Left kidney (tissue), 2 donors: ENCODE results near the gene CLINT1. TPM values are rescaled to one million over a fixed set of nuclear protein-coding genes. Genes with fewer than 3 reads are reported as not detected.
A peak's percentile ranks its signal among the peaks of the same experiment; 100 is the strongest.
"Not testable (repeated sequence)": the region's sequence is repeated elsewhere in the genome, so short reads cannot be mapped to it uniquely, and the experiment has no call there.

Source experiments
- DNase-seq: peaks from one replicate; pipeline ENCODE4 v3.0.0-alpha.2; 2013
- polyA plus RNA-seq: library from polyadenylated mRNA; unstranded; fragments of 120-200 nt; gene quantifications from one replicate; pipeline ENCODE4 v1.2.1, GENCODE V29; 2013; ENCODE audit not compliant: insufficient read length

The CLINT1 gene
- polyA plus RNA-seq, 1 donor, result 158 TPM

DNA sequence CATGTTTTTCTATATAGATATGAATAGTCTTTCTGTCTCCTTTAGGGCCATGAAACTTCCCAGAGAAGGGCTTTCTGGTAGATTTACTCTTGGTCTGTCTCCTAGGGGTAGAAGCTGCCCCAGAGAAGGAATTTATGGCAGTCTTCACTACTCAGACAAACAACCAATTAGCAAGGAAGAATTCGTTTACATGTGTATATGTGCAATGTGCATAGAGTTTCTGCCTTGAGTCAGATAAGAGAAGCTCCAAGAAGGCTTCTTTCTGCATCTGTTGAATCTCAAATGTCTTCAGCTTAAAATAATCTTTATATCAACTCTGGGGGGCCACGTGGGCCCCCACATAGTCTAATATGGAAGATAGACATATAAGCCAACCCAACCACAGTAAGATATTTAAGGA lies 7.6 kb upstream of the CLINT1 start:
- no peak for DNase-seq

DNA sequence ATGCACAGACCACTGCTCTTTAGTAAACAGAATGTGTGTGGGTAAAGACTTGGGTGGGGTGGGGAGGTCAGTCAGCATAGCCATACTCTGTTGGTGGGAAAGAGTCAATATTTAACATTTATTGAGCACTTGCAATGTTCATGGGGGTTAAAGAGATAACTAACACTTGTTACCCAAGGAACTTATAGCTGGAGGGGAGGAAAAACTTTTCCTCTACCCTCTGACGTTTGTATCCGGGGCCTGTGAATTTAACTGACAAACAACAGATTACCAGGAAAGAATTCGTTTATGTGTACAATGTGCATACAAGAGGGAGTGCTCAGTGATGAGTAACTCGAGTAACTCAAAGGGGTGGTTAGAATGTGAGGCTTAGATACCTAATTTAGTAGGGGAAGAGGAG lies 6.8 kb upstream of the CLINT1 start:
- no peak for DNase-seq

DNA sequence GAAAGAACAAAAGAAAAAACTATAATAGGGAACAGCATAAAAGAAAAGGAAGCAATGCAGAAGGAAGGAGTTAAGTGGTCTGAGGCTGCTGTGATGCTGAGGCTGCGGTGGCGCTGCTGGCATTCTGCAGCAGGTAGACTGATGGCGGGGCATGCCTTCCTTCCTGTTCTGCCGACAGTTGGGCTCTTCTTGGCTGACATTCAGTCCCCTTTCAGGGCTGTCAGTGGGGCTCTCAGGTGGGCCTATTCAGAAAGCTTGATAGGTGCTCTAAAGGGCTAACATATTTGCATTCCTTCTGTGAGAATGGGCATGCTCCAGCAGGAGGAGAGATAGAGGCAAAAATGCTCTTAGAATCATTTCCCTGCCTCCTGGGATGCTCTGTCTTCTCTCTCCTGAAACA lies 5.1 kb upstream of the CLINT1 start:
- no peak for DNase-seq

DNA sequence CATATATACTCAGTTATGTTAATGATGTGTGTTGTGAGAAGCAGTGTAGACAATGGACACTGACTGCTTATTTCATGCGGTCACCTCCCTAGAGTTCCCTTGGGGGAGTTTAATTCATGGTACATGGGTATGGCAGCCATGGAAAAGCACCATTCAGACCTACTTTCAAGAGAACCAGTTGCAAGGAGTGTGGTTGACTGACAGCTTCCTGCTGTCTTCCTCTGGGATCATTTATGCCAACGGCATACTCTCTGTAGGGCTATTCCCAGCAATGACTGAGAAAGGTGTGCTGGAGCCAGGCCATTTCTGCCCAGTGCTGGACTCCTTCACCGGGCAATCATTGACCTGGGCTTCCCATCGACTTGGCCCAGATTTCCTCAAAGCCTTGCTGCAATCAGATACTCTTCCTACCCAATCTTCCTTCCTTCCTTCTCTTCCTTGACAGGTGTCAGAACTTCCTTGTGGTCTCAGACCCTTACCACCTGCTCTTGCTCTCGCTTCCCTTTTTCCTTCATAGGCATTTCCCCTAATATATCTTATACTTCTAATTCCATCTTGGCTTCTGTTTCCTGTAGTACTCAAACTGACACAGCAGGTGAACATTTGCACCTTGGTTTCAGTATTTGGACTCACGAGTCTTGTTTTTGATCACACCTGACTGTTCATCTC lies 3.4 kb upstream of the CLINT1 start:
- no peak for DNase-seq

DNA sequence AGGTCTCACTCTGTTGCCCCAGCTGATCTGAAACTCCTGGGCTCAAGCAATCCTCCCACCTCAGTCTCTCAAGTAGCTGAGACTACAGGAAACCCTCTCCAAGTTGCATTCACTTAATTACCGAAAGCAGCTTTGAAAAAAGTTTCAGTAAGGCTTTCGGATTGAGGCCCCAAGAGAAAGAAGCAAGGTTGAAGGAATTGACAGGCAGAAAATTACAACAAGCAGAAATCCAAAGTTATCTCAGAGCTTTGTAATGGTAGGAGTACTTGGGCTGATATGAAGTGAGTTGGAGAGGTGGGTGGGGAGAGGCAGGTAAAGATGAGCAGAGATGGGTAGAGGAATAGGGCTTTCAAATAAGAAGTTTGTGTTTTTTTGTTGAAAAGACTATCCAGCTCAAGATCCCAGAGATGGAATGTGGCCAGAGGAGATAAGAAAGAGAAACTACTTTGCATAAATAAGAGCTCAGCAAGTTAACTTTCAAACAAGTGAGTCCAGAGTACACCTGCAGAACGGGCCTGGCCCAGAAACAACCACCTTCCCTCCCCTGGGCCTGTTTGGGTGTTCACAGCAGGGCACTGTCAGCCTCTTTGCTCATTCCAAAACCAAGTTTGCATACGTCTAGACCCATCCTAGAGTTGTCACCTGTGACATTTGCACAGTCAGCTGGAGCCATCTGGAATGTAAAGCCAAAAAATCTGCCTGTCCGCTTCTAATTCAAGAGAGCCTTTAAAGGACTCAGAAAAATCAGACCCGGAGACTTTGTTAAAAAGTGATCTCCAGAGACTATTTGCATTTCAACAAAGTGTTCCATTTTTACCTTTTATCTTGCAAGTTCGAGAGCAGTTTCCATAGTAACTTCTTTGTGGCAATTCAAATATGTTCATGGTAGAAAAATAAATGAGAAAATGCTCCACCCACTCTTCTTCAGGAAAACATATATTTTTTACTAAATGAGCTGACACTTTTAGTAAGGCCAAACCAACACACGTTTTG lies 2.2 kb upstream of the CLINT1 start:
- no peak for DNase-seq

DNA sequence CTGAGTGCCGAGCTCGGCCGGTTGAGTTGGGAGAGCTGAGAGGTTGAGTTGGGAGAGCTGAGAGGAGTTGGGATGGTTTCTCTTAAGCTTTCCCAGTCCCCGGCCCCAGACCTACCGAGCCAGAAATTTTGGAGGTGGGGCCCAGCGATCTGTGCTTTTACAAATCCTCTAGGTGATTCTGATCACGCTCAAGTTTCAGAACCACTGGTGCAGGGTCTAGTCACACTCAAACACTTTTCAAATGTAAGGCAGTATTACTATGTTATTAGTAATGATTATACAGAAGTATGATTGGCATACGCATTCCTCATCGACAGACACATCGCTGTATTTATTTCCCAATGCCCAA lies 256 bp upstream of the CLINT1 start:
- no peak for DNase-seq

DNA sequence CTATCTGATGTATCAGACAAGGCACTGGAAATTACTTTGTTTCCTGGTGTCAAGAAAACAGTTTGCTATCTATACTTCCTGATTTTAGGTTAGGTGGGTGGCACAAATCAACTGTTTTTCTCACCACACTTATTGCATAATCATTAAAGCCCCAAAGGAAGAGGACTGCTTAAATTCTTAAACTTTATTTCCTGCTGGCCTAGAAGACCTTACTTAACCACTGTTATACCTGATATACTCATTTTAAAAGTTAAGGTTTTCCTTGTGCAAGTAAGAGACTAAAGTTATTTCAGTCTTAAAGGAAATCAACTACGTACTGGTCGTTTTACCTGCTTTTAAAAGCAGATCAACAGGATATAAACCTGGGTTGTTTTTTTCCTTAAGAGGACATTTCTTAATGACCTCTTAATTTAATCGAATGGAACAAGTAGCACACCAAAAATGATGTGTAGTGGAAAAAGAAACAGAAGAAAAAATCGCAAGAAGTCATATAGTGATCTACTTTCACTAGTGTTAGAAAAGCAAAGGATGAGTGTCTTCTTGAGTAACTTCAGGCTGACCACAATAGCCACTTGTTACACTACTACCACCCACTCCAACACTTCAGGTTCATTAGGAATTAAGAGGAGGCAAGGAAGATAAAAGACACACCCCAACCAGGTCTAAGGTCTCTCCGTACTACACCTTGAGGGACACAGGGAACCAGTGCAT lies 974 bp downstream of the CLINT1 start:
- no peak for DNase-seq

DNA sequence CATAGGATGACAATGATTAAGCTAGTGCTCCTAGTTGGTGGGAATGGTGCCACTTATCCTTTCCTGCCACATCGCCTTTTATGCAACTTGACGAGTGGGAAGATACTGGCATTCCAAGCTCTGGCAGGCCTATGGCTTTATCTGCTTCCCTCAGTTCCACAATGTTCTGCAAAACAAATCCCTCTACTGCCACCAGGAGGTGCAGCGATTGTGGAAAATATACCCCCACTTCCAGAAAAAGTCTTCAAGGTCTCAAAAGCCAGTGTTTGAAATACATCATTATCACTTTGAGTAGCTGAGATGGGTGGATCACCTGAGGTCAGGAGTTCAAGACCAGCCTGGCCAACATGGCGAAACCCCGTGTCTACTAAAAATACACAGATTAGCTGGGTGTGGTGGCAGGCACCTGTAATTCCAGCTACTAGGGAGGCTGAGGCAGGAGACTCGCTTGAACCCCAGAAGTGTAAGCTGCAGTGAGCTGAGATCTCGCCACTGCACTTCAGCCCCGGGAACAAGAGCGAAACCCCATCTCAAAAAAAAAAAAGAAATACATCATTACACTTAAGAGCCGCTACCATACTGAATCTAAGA lies 3.4 kb downstream of the CLINT1 start:
- DNase-seq, result peak; percentile 43

DNA sequence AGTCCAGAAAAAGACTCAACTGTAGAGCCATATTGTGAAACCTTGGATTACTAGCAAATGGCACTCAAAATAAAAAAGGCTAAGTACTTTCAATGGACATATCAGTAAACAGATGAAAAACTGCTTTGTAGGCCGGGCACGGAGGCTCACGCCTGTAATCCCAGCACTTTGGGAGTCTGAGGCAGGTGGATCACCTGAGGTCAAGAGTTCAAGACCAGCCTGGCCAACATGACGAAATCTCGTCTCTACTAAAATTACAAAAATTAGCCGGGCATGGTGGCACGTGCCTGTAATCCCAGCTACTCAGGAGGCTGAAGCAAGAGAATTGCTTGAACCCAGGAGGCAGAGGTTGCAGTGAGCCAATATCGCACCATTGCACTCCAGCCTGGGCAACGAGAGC lies 5.6 kb downstream of the CLINT1 start:
- not testable (repeated sequence) for DNase-seq

DNA sequence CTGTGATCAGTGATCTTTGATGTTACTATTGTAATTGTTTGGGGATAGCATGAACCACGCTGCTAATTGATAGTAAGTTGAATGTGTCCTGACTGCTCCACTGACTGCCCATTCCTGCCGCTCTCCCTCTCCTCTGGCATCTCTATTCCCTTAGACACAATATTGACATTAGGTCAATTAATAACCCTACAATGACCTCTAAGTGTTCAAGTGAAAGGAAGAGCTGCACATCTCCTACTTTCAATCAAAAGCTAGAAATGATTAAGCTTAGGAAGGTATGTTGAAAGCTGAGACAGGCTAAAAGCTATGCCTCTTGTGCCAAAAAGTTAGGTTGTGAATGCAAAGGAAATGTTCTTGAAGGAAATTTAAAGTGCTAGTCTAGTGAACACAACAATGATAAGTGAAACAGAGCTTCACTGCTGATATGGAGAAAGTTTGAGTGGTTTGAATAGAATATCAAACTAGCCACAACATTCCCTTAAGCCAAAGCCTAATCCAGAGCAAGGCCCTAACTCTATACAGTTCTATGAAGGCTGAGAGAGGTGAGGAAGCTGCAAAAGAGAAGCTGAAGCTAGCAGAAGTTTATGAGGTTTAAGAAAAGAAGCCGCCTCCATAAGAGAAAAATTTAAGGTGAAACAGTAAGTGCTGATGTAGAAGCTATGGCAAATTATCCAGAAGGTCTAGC lies 12.9 kb downstream of the CLINT1 start:
- no peak for DNase-seq

DNA sequence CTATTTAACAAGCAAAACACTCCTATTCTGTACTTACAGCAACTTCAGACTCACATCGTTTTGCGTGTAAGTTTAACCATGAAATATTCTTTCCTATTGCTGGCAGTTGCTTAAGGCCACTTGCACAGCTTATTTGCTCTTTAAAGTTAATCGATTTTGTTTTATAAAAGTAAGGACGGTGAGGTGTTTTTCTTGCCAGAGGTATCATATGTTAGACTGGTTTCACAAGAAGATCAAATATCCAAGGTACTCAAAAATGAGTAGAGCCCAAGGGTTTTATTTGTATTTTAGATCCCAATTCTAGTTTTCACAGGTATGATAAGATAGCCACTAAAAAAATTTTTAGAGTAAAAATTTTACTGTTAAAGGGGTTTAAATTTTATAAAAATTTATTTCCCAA lies 16.2 kb downstream of the CLINT1 start:
- DNase-seq, result no peak

DNA sequence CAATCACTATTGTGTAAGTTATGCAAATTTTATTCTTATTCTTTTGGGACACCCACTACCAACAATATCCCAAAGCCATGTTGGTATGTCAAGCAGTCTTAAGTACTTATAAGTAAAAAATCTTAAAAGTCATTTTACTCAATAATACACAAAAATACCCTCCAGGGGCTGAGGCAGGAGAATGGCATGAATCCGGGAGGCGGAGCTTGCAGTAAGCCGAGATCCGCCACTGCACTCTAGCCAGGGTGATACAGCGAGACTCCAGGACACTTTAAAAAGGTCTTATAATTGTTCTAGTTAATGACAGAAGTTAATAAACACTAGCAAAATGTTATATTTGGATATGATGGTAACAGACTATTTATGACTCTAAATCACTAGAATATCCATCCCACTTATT lies 16.8 kb downstream of the CLINT1 start:
- DNase-seq, result no peak

DNA sequence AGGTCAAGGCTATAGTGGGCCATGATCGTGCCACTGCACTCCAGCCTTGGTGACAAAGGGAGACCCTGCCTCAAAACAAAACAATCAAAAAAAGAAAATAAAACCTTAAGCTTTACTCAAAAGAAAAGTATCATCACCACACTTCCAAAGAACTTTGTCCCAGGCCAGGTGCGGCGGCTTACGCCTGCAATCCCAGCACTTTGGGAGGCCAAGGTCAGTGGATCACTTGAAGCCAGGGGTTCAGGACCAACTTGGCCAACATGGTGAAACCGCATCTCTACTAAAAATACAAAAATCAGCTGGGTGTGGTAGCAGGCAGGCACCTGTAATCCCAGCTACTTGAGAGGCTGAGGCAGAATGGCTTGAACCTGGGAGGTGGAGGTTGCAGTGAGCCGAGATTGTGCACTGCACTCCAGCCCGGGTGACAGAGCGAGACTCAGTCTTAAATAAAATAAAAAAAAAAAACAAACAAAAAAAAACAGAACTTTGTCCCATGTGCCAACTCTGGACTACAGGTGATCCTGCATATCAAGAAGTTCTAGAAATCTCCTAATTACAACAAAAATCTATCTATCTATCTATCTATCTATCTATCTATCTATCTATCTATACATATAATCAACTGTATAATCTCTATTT lies 19.7 kb downstream of the CLINT1 start:
- no peak for DNase-seq

DNA sequence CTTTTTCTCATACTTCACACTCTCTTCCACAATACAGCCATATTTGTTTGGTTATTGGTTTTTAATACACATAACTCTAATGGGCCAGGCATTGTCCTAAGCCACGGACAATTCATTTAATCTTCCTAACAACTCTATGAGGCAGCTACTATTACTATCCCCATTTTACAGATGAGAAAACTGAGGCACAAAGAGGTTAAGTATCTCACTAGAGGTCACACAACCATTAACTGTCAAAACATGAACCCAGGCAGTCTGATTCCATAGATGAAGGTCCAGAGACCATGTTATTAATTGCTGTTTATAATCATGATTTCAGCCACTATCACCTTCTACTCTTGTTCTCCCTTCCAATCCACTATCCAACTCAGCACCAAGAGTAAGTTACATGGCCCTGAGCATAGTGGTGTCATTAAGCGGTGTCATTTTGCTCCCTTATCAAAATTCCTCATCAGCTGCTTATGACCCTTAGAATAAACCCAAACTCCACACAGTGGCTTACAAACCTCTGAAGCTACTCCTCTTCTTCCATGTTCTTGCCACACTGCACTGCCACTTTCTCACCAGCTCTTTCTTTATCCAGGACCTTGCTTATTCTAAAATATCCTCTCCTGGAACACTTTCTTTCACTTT lies 22.7 kb downstream of the CLINT1 start:
- DNase-seq, result no peak

DNA sequence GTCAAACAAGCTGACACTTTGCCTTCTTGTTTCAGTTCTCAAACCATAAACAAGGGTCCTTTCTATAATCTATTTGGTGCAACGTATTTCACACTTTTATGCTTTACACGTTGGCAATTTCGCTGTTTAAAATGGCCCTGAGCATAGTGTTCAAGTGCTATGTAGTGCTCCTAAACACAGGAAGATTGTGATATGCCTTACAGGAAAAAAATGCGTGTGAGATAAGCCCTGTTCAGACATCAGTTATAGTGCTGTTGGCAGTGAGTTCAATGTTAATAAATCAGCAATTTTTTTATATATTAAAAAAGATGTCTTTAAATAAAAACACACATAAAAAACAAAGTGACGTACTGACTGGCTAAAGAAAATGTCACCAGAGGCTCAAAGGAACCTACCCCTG lies 23.9 kb downstream of the CLINT1 start:
- no peak for DNase-seq

DNA sequence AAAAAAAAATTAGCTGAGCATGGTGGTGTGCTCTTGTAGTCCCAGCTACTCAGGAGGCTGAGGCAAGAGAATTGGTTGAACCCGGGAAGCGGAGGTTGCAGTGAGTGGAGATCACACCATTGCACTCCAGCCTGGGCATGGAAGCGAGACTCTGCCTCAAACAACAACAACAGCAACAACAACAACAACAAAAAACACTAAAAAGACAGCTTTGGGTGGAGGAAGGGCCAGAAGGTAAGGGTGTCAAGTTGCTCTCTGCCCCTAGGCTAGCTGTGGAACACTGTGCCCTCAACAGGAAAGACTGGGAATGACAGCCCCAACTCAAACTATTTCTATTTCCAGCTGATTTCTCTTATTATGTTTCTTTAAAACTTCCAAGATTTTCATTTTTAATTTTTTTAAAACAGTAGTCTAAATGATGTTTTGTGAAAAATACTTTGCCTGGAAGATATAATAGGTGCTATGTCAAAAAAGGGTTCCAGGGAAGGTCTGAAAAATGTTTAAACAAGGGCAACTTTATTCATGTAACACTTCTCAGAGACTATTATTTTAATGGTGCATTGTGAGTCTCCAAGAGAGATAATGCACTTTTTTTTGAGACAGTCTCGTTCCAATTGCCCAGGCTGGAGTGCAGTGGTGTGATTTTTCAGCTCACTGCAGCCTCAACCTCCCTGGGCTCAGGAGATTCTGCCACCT lies 29.9 kb downstream of the CLINT1 start:
- no peak for DNase-seq

DNA sequence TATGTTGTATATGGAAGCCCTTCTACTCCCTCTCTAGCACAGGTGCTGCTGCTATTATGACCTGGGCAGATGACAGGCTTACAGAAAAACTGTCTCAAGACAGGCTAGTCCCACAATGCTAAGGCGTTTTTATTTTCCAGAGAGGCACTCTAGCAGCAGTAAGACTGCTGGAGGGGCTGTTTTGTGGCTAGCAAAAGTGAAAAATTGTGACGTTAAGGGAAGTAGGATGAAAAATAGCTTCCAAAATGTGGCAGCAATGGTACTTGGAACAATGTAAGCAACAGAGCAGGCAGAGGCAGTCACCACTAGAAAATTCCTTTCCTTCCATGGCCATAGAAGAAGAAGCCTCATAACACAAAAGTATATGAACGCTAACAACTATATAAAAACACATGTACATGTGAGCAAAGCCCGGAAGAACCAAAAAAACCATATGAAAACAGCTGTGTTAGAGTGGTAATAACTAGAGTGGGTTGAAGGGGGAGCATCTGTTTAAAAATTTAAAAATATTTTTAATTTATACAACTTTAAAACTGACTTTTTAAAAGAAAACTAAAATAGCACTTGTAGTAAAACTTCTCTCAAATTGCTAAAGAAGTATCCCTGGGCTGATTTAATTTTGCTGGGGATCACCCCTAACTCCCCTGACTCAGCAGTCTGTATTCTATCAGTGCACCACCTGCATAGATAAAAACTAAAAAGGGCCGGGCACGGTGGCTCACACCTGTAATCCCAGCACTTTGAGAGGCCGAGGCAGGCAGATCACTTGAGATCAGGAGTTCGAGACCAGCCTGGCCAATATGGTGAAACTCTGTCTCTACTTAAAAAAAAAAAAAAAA lies 30.6 kb downstream of the CLINT1 start:
- DNase-seq, result no peak

DNA sequence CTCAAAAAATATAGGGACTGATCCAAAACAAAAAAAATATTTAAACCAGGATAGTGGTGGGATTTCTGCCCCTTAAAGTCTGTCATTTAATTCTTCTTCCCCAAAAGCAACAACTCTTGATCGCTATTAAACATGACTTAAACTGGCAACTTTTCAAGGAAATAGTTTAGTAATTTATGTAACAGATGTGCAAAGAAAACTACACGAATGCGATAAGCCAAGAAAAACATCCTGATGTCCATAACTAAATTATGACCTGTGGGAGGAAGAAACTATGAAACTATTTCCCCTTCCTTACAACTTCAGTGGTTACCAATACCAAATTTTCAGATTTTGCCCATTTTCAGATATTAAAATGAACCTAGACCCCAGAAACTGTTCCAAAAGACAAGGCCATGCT lies 31.5 kb downstream of the CLINT1 start:
- no peak for DNase-seq

DNA sequence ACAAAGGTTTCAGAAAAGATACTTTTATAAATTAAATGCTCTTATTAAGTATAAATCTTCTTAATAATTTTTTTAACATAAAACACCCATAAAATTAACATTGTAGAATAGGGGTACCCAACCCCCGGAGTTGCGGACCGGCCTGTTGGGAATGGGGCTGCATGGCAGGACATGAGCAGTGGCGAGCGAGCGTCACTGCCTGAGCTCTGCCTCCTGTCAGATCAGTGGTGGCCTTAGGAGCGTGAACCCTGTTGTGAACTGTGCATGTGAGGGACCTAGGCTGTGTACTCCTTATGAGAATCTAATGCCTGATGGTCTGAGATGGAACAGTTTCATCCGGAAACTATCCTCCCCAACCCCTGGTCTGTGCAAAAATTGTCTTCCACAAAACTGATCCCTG lies 35.3 kb downstream of the CLINT1 start:
- DNase-seq, result no peak
